H1 (cell line): ENCODE data around the gene GNB1L.

Experiments
- CTBP2 ChIP-seq: IDR thresholded peaks from 2 replicates; pipeline ENCODE4 v1.7.0; 2011; ENCODE audit warnings: borderline replicate concordance, mild to moderate bottlenecking, moderate library complexity, mixed read lengths, low read length; ENCODE audit not compliant: insufficient read depth, insufficient read length
- CTCF ChIP-seq, 3 experiments: IDR thresholded peaks; 1 replicate in 2 of 3; 2 replicates in 1 of 3; pipeline versions ENCODE4 v1.5.1 to v1.6.1; 2011; ENCODE audit warnings: low read length in 3 of 3, mild to moderate bottlenecking in 3 of 3, inconsistent platforms in 2 of 3, low read depth in 1 of 3, moderate library complexity in 1 of 3; ENCODE audit not compliant: insufficient read depth in 1 of 3; ENCODE audit errors: control extremely low read depth in 1 of 3
- YY1 ChIP-seq: IDR thresholded peaks from 2 replicates; pipeline ENCODE4 v1.6.1; 2011; ENCODE audit warnings: low read depth, mild to moderate bottlenecking, low read length

- TF ChIP-seq CTCF (IDR thresholded peaks at IDR 0.05; ENCODE audit: control extremely low read depth in 1 of 3, insufficient read depth in 1 of 3, low read depth in 1 of 3, low read length in 3 of 3) (peak in 1 of 3 experiments; percentile 14; a peak in 1 of 4 replicates), CTBP2 (no peak), YY1 (no peak)
These were observed at the start of gene GNB1L, which contains the start of gene RTL10 for GRCh38 chr22:19854778-19855503.
